MM.1S (cell line): Measurements from ENCODE around the gene SPEM1.

Source experiments
- EZH2 ChIP-seq: fragments of 300-600 bp; sonication (generic); optimal IDR thresholded peaks from 2 replicates; pipeline ENCODE3; 2017; ENCODE audit warnings: low read depth, mild to moderate bottlenecking, antibody characterized with exemption, low read length, mixed read lengths
- EZH2phosphoT487 ChIP-seq: fragments of 300-600 bp; sonication (generic); IDR thresholded peaks from 2 replicates; pipeline ENCODE4 v1.6.1; 2018; ENCODE audit warnings: antibody characterized with exemption, low read length
- TF ChIP-seq, protein P1 (sequence below): fragments of 300-600 bp; sonication (generic); IDR thresholded peaks from 2 replicates; pipeline ENCODE4 v1.5.1; 2016; ENCODE audit warnings: antibody characterized with exemption, low read length, mixed read lengths

DNA sequence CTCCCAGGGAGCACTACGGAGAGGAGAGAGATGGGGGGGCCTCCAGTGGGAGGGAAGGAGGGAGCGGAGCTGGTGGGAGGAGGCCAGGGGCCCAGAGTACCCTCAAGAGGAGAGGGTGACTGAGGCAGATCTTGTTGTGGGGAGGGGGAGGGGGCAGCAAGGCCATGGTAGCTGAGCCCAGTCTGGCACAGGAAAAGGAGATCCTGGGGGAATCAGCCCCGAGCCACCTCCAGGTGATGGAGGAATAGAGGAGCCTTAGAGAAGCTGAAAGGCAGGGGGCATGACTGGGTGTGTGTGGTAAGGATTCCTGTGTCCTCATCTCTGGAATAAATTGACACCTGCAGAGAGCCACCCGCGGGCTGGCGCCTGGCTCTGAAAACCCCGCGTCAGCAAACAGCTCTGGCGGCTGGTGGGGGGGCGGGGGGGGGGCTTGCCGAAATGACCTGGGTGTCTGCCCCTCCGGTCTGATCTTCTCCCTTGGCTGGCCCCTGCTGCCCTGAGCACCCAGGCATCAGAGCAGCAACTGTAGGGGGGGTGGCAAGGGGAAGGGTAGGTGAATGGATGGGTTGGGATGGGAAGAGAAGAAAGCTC is 13.8 kb upstream of the SPEM1 start:
- TF ChIP-seq, protein P1, sequence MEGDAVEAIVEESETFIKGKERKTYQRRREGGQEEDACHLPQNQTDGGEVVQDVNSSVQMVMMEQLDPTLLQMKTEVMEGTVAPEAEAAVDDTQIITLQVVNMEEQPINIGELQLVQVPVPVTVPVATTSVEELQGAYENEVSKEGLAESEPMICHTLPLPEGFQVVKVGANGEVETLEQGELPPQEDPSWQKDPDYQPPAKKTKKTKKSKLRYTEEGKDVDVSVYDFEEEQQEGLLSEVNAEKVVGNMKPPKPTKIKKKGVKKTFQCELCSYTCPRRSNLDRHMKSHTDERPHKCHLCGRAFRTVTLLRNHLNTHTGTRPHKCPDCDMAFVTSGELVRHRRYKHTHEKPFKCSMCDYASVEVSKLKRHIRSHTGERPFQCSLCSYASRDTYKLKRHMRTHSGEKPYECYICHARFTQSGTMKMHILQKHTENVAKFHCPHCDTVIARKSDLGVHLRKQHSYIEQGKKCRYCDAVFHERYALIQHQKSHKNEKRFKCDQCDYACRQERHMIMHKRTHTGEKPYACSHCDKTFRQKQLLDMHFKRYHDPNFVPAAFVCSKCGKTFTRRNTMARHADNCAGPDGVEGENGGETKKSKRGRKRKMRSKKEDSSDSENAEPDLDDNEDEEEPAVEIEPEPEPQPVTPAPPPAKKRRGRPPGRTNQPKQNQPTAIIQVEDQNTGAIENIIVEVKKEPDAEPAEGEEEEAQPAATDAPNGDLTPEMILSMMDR, result no peak
- TF ChIP-seq EZH2phosphoT487, result no peak
- TF ChIP-seq EZH2, result no peak
